ENCODE data around the gene KCNJ12. TPM values are rescaled to one million over a fixed set of nuclear protein-coding genes. Genes with fewer than 3 reads are reported as not detected.

KCNJ12 gene
- total RNA-seq, 3 donors from 2014 or later = 0.05 TPM; not detected in 2

DNA sequence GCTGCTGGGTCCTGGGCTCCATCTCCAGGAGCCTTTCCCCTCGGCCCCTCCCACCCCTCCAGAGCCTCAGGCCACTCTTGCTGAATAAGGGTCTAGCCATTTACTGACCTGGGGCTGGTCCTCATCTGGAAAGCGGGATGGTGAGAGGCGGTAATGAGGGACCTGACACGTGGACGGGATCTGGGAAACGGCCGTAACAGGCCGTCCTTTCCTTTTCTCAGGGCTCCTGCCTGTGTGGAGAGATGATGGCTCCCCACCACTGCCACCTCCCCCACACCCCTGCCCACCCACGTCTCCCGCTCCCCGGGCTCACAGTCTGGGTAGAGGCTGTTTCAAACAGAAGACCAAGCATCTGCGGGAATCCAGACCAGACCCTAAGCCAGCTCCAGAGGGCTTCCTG is 20.6 kb upstream of the KCNJ12 start:
- no peaks in the 10 kb centered on the region for H3K27me3 Mint-ChIP-seq (ENCODE audit: low read depth)
- H3K4me3 Mint-ChIP-seq = no peak overlapping the region
- ATAC-seq (no peak), DNase-seq (no peak)
- H3K4me1 Mint-ChIP-seq (ENCODE audit: low read depth) = no peaks in the 10 kb centered on the region
- no peaks in the 10 kb centered on the region for H3K9me3 Mint-ChIP-seq
- no peaks in the 10 kb centered on the region for H3K36me3 Mint-ChIP-seq (ENCODE audit: insufficient read depth)

DNA sequence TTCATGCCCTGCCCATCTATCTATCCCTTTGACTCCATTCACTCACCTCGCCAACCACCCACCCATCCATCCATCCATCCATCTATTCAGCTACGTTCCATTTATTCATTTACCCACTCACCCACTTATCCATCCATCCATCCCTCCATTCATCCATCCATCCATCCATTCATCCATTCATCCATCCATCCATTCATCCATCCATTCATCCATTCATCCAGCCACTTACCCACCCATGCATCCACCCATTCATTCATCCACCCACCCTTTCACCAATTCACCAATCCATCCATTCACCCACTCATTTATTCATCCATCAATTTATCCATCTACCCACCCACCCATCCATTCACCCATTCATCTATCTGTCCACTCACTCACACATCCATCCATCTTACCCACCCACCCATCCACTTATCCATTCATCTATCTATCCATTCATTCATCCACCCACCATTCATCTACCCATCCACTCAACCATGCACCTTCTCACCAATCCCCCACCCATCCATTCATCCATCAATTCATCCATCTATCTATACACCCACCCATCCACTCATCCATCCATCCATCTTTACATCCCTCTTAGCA is 19.5 kb upstream of the KCNJ12 start:
- no peak overlapping the region for H3K4me3 Mint-ChIP-seq
- no peaks in the 10 kb centered on the region for H3K36me3 Mint-ChIP-seq (ENCODE audit: insufficient read depth)
- no peak for DNase-seq
- no peaks in the 10 kb centered on the region for H3K4me1 Mint-ChIP-seq (ENCODE audit: low read depth)
- ATAC-seq = no peak
- no peaks in the 10 kb centered on the region for H3K27me3 Mint-ChIP-seq (ENCODE audit: low read depth)
- no peaks in the 10 kb centered on the region for H3K9me3 Mint-ChIP-seq

DNA sequence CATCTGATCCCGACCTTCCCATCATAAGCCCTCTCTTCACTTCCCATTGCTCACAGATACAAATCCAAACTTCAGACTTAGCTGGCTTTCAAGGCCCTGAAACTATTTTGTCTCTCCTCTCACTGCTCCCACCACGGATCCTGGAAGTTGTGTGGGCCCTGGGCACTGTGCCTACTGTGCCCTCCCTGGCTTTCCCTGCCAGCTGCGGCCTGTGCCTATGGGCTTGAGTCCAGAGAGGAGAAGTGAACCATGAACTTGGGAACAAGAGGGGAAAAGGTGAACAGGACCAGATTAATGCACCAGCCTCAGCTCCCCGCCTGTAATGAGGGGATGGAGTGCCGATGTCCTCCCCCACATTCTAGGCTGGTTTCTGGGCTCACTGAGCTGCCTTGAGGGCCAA is 18.9 kb upstream of the KCNJ12 start:
- no peaks in the 10 kb centered on the region for H3K36me3 Mint-ChIP-seq (ENCODE audit: insufficient read depth)
- H3K27me3 Mint-ChIP-seq (ENCODE audit: low read depth) = no peaks in the 10 kb centered on the region
- no peak for ATAC-seq
- no peak for DNase-seq
- H3K9me3 Mint-ChIP-seq = no peaks in the 10 kb centered on the region
- H3K4me3 Mint-ChIP-seq = no peak overlapping the region
- H3K4me1 Mint-ChIP-seq (ENCODE audit: low read depth) = no peaks in the 10 kb centered on the region

DNA sequence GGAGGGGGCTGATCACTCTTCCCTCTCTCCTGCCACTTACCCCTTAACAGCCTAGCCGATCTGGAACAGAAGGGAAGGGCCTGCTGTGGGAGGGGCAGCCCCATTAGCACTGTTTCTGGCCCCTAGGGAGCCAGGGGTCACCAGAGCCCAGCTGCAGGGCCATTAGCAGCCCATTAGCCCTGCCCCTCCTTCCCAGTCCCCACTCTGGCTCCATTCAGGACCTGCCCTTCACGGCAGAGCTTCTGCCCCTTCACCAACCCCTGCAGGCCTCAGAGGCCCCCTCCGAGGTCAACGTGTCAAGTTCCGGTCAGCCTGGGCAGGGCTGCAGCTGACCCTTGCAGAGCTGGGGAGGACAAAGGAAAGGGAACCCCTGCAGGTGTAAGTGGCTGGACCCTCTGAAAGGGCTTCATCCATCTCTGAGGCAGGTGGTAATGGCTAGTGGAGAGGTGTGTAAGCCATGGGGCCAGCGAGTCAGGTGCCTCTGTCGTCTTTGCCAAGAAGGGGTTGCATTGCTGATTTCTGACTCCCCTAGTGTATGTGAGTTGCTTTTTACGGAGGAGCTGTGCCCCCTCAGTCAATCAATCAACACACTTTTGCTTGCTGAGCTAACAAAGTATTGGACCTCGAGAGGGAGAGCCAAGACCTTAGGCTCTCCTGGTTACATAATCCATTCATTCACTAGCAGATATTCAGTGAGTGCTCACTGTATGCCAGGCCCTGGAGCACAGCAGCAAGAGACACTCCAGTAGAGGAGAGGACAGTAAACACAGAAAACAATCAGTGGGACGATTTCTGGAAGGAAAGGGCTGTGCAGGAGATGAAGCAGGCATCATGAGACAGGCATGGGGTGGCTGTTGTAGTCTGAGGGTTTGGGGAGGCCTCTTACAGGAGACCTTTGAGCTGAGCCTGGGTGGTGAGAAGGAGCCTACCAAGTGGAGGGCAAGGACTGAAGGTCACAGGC is 18.2 kb upstream of the KCNJ12 start:
- H3K27me3 Mint-ChIP-seq (ENCODE audit: low read depth) = no peaks in the 10 kb centered on the region
- H3K9me3 Mint-ChIP-seq = no peaks in the 10 kb centered on the region
- no peak for ATAC-seq
- H3K4me1 Mint-ChIP-seq (ENCODE audit: low read depth) = no peaks in the 10 kb centered on the region
- no peak overlapping the region for H3K4me3 Mint-ChIP-seq
- DNase-seq = no peak
- no peaks in the 10 kb centered on the region for H3K36me3 Mint-ChIP-seq (ENCODE audit: insufficient read depth)

DNA sequence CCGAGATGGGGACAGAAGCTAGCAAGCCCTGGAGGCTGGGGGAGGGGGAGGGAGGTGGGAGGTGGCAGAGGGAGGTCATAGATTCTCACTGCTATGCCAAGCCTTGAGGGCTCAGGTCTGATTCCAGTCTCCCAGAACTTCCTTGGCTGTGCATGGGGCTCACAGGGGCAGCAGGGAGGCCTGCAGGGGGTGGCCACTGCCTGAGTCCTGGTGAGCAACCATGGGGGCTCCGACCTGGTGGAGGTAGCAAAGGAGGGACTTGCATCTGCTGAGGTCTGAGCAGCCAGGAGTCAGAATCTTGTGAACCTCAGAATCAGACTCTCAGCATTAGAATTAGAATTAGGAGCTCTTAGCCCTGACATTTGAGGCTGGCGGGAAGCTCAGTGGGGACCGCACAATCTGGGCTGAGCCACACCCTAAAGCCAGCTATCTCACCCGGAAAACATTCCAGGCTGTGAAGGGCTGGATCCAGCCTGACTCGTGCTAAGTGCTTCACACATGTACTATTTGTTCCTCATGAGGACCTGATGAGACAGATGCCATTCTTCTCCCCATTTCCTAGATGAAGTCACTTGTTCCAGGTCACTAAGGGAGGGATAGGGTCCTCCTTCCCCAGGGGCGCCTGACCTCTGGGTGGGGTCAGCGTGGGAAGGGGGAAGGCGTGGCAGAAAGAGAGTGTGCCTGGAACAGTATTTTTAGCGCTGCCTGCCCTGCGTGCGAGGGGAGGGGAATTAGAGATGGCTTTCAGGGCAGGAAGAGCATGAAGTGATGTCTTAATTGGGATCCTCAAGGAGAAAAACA is 17.3 kb upstream of the KCNJ12 start:
- H3K9me3 Mint-ChIP-seq = no peaks in the 10 kb centered on the region
- no peaks in the 10 kb centered on the region for H3K4me1 Mint-ChIP-seq (ENCODE audit: low read depth)
- no peak overlapping the region for H3K4me3 Mint-ChIP-seq
- no peaks in the 10 kb centered on the region for H3K27me3 Mint-ChIP-seq (ENCODE audit: low read depth)
- DNase-seq (no peak), ATAC-seq (no peak)
- no peaks in the 10 kb centered on the region for H3K36me3 Mint-ChIP-seq (ENCODE audit: insufficient read depth)

DNA sequence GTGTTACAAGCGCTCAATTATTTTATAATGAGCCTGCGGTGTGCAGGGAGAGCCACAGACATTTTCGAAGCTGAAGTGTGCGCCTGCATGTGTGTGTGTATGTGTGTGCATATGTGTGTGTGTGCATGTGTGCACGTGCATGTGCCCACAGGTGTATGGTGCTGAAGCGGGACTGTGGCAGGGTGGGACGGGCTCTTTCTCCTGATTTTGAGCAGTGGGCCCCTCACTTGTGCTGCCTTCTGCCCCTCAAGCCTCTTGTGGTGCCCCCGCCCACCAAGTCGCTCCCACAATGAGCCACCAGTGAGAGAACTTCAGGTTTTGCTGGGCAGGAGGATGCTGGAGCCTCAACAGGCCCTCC is 16.7 kb upstream of the KCNJ12 start:
- H3K36me3 Mint-ChIP-seq (ENCODE audit: insufficient read depth) = no peaks in the 10 kb centered on the region
- ATAC-seq (no peak), DNase-seq (no peak)
- no peaks in the 10 kb centered on the region for H3K27me3 Mint-ChIP-seq (ENCODE audit: low read depth)
- H3K9me3 Mint-ChIP-seq = no peaks in the 10 kb centered on the region
- H3K4me3 Mint-ChIP-seq = no peak overlapping the region
- no peaks in the 10 kb centered on the region for H3K4me1 Mint-ChIP-seq (ENCODE audit: low read depth)

DNA sequence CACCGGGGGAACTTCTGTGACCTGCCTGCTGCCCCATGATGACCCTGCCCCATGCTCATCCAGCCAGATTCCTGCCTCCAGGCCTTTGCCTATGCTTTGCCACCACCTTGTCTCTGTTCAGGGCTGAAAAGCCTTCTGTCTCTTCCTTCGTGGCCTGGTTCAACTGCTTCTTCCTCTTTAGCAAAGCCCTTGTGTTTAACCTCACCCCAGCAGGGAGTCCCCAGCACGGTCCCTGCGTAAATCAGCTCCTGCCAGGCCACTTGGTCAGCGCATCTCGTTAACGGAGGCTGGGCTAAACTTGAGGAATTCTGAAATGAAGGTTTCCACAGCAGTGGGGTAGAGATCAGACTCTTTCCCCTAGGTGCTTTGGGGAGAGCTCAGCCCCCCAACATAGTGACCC is 16.1 kb upstream of the KCNJ12 start:
- H3K4me3 Mint-ChIP-seq = no peak overlapping the region
- ATAC-seq = no peak

DNA sequence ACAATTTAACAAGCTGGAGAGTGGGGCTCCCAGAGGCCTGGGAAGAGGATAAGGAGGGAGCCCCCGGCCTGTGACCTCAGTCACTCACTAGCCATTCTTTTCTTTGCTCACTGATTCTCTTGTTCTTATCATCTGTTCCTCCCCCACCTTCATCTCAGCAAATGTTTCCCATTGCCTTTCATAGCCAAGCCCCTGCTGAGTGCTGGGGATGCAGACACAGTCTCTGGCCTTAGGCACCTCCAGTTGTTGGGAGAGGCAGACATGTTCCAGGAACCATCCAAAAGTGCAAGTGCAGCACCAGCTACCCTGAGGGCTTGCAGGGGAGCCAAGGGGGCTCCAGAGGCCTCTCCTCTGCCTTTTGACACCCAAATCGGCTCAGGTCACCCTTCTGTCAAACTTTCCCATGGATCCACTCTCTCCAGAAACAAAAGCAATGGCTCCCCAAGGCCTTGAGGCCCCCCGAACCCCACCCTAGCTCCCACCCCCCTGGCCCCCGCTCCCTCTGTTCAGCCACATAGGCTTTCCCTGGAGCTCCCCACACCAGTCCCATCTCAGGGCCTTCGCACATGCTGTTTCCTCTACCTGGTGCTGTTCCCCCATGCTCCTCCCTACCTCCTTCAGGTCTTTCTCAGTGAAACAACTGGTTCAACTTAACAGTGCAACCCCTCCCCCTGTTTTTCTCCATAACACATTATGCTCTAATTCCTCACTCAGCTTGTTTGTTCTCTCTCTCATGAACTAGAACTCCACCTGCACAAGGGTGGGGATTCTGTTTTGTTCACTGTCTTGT is 14.9 kb upstream of the KCNJ12 start:
- Mint-ChIP-seq H3K36me3 (ENCODE audit: insufficient read depth) (no peaks in the 10 kb centered on the region), H3K27me3 (ENCODE audit: low read depth) (no peaks in the 10 kb centered on the region), H3K4me3 (no peak overlapping the region), H3K9me3 (no peaks in the 10 kb centered on the region), H3K4me1 (ENCODE audit: low read depth) (no peaks in the 10 kb centered on the region)
- ATAC-seq = no peak
- DNase-seq = no peak

More for the DNA sequence above, 16.1 kb upstream of the KCNJ12 start:
- Mint-ChIP-seq H3K9me3 (no peaks in the 10 kb centered on the region), H3K4me1 (ENCODE audit: low read depth) (no peaks in the 10 kb centered on the region), H3K36me3 (ENCODE audit: insufficient read depth) (no peaks in the 10 kb centered on the region), H3K27me3 (ENCODE audit: low read depth) (no peaks in the 10 kb centered on the region)
- DNase-seq = no peak

DNA sequence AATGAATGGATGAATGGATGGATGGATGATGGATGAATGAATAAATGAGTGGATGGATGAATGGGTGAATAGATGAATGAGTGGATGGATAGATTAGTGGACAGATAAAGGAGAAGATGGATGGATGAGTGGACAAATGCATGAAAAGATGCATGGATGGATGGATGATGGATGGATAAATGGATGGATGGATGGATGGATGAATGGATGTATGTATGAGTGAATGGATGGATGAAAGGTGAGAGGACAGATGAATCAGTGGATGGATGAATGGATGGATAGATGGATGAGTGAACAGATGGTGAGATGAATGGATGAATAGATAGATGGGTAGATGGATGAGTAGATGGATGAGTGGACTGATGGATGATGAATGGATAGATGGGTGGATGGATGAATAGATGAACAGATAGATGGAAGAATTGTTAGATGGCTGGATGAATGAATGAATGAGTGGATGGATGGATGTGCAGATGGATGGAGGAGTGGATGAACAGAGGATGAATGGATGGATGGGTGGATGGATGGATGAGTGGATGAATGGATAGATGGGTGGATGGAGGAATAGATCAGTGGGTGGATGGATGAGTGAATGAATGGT is 13.7 kb upstream of the KCNJ12 start:
- Mint-ChIP-seq H3K4me1 (ENCODE audit: low read depth) (no peaks in the 10 kb centered on the region), H3K4me3 (no peak overlapping the region), H3K27me3 (ENCODE audit: low read depth) (no peaks in the 10 kb centered on the region), H3K9me3 (no peaks in the 10 kb centered on the region), H3K36me3 (ENCODE audit: insufficient read depth) (no peaks in the 10 kb centered on the region)
- DNase-seq = no peak
- ATAC-seq = no peak

DNA sequence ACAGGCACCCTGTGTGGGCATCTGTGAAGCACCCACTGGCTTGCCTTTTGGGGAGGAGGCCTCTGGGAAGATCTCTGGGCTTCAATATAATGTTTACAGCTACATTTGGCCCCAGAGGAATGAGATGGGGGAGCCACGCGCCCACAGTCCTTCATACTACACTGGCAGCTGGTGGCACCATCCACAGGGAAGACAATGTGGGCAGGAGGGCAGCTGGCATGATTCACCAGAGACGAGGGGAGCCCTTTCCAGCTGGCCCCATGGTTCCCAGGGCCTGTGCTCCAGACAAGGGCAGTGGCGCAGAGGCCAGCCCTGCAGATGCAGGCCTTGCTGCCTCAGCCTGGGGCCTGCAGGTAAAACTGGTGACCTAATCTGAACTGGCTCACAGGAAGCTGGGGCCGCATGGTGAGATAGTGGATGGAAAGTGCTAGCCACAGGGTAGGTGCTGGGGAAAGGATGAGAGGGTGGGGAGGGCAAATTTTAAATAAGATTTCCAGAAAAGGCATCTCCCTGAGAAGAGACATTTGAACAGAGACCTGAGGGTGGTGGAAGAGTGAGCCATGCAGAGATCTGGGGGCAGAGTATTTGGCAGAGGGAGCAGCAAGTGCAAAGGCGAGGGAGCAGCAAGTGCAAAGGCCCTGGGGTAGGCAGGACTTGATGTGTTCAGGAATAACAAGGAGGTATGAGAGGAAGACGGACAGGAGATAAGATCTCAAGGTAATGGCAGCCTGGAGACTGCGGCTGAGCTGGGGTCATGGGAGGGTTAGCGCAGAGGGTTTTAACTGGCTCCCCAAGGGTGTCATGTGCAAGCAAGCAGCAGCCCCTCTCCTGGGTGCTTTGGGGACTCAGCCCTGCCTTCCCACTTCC is 12.1 kb upstream of the KCNJ12 start:
- Mint-ChIP-seq H3K9me3 (no peaks in the 10 kb centered on the region), H3K27me3 (ENCODE audit: low read depth) (peaks cover 7% of the 10 kb centered on the region), H3K4me3 (no peak overlapping the region), H3K36me3 (ENCODE audit: insufficient read depth) (no peaks in the 10 kb centered on the region), H3K4me1 (ENCODE audit: low read depth) (no peaks in the 10 kb centered on the region)
- ATAC-seq (no peak), DNase-seq (no peak)

DNA sequence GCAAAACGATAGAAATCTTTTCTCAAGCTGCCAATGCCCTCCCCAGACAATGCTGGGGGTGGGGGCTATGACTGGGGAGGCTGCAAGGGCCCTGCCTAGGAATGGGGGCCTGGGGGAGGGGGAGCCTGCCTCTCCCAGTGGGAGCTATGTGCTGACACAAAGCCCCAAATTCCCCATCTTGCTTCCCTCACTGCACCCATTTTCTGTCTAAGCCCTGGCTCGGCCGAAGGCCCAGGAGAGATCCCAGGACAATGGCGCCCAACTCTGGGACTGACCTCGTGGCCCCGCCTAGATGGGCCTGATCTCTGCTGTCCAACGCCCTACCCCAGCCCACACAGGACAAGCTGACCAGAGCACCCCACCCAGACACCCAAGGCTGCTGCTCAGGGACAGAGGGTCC is 11.1 kb upstream of the KCNJ12 start:
- Mint-ChIP-seq H3K9me3 (no peaks in the 10 kb centered on the region), H3K4me1 (ENCODE audit: low read depth) (no peaks in the 10 kb centered on the region), H3K4me3 (no peak overlapping the region), H3K27me3 (ENCODE audit: low read depth) (peaks cover 7% of the 10 kb centered on the region), H3K36me3 (ENCODE audit: insufficient read depth) (no peaks in the 10 kb centered on the region)
- ATAC-seq (no peak), DNase-seq (no peak)

DNA sequence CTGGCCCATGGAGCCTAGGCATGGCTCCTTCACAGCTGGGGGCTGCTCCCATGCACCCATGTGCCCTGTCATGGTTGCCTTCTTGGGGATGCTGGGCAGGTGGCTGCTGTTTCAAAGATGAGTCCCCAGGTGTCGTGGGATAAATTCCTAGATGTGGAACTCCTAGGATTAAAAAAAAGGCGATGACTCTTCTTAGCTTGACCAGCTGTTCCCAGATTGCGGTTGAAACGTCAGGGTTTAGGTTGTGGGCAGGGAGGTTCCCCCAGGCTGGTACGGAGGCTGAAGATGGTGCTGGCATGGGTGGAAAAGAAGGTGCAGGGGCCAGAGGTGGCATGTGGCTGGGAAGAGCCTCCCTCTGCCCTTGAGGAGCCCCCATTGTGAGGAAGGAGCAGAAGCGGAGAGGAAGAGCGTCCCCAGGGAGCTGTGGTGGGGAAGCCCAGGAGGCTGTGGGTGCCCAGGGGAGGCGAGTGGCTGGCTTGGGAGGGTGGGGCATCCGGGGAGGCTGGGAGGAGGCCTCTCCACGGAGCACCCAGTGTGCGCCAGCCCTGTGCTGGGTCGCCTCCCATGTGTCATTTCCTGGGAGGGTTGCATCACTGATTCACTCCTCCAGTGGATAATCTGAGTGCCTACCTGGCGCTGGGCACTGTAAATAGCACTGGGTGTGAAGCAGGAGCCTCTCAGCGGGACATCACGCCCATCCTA is 7.5 kb upstream of the KCNJ12 start:
- Mint-ChIP-seq H3K36me3 (ENCODE audit: insufficient read depth) (no peaks in the 10 kb centered on the region), H3K4me1 (ENCODE audit: low read depth) (no peaks in the 10 kb centered on the region), H3K4me3 (no peak overlapping the region), H3K27me3 (ENCODE audit: low read depth) (peaks cover 17% of the 10 kb centered on the region), H3K9me3 (no peaks in the 10 kb centered on the region)
- DNase-seq (no peak), ATAC-seq (no peak)

DNA sequence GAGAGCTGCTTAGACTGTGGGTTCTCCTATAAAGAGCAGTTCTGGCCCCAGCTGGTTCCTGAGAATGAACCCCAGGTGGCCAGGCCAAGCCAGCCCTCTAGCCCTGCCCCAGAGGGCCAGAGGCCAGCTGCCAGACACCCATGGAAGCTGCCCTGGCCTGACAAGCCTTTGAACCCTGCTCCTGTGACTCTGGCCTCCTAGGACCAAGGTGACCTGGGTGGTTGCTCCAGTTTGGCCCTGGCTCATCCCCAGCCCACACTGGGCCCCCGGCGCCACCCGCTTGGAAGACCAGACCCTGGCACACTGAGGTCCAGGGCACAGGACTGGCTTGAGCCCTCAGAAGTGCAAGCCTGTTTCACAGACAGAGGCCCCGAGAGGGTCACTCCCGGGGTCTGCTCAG is 6.8 kb upstream of the KCNJ12 start:
- Mint-ChIP-seq H3K9me3 (no peaks in the 10 kb centered on the region), H3K4me1 (ENCODE audit: low read depth) (no peaks in the 10 kb centered on the region), H3K27me3 (ENCODE audit: low read depth) (peaks cover 17% of the 10 kb centered on the region), H3K4me3 (no peak overlapping the region), H3K36me3 (ENCODE audit: insufficient read depth) (no peaks in the 10 kb centered on the region)
- DNase-seq (no peak), ATAC-seq (no peak)
